AG08395 (cell line): ENCODE results near the gene DNAAF6.
"Not testable (repeated sequence)": the region's sequence is repeated elsewhere in the genome, so short reads cannot be mapped to it uniquely, and the experiment has no call there.

Source experiments
- DNase-seq: peaks from one replicate; pipeline ENCODE4 v3.0.0; 2012; ENCODE audit warnings: mixed read lengths, low spot score

DNAAF6 gene

GRCh38 chrX:107205770-107206696 is at the start of gene DNAAF6, which contains the start of gene NUP62CL:
TSS of gene DNAAF6 (plus strand) at chrX:107206611. CDS start at chrX:107212876, 6,265 bp downstream.
TSS of gene NUP62CL (minus strand) at chrX:107206433. CDS start at chrX:107175146, 31,287 bp downstream.
- DNase-seq: peak; percentile 2

- DNase-seq: not testable (repeated sequence)
Observed at GRCh38 chrX:107157618-107158017, 48.8 kb upstream of the DNAAF6 start.

- DNase-seq: no peak
Observed at GRCh38 chrX:107167163-107167921, 39.1 kb upstream of the DNAAF6 start.

GRCh38 chrX:107168257-107168656 is 38.2 kb upstream of the DNAAF6 start:
- no peak for DNase-seq

GRCh38 chrX:107168712-107169111 is 37.7 kb upstream of the DNAAF6 start:
- no peak for DNase-seq

- DNase-seq: no peak
Observed at GRCh38 chrX:107171369-107172102, 34.9 kb upstream of the DNAAF6 start.

GRCh38 chrX:107197319-107197718 is 9.1 kb upstream of the DNAAF6 start:
- no peak for DNase-seq

GRCh38 chrX:107198074-107198473 is 8.3 kb upstream of the DNAAF6 start:
- not testable (repeated sequence) for DNase-seq

GRCh38 chrX:107199491-107199890 is 6.9 kb upstream of the DNAAF6 start:
- no peak for DNase-seq

GRCh38 chrX:107204068-107204605 is 2.3 kb upstream of the DNAAF6 start:
- DNase-seq: no peak

GRCh38 chrX:107206697-107207065 is 270 bp downstream of the DNAAF6 start:
- no peak for DNase-seq

GRCh38 chrX:107207089-107207488 is 678 bp downstream of the DNAAF6 start:
- DNase-seq: no peak

- no peak for DNase-seq
Observed at GRCh38 chrX:107207943-107208342, 1.5 kb downstream of the DNAAF6 start.

GRCh38 chrX:107213477-107213876 is 7.1 kb downstream of the DNAAF6 start:
- DNase-seq: no peak

- DNase-seq: no peak
Observed at GRCh38 chrX:107226757-107227156, 20.3 kb downstream of the DNAAF6 start.

GRCh38 chrX:107227780-107228485 is 21.5 kb downstream of the DNAAF6 start:
- DNase-seq: no peak

- DNase-seq: no peak
Observed at GRCh38 chrX:107228486-107228819, 22.0 kb downstream of the DNAAF6 start.

GRCh38 chrX:107272431-107272921 is 66.1 kb downstream of the DNAAF6 start:
- DNase-seq: no peak

- DNase-seq: no peak
Observed at GRCh38 chrX:107273795-107274194, 67.4 kb downstream of the DNAAF6 start.

- DNase-seq: no peak
Observed at GRCh38 chrX:107288676-107289075, 82.3 kb downstream of the DNAAF6 start.

GRCh38 chrX:107290019-107290418 is 83.6 kb downstream of the DNAAF6 start:
- DNase-seq: no peak
